LNCAP (cell line): Measurements from ENCODE around the gene SALL1.

ENCODE experiments used
- CTCF ChIP-seq: fragments of 450-650 bp; IDR thresholded peaks from 2 replicates; pipeline ENCODE4 v1.5.1; 2017; ENCODE audit warnings: mild to moderate bottlenecking

The SALL1 gene

GRCh38 chr16:51124896-51125295 is 26.2 kb downstream of the SALL1 start:
- TF ChIP-seq CTCF = no peak

GRCh38 chr16:51121850-51122249 is 29.2 kb downstream of the SALL1 start:
- no peak for TF ChIP-seq CTCF

- TF ChIP-seq CTCF = no peak
Measured at GRCh38 chr16:51120730-51121347, 30.2 kb downstream of the SALL1 start.

GRCh38 chr16:51119973-51120729 is 30.9 kb downstream of the SALL1 start:
- TF ChIP-seq CTCF = no peak

GRCh38 chr16:51119556-51119955 is 31.5 kb downstream of the SALL1 start:
- TF ChIP-seq CTCF = no peak

- no peak for TF ChIP-seq CTCF
Measured at GRCh38 chr16:51116353-51116752, 34.7 kb downstream of the SALL1 start.

- no peak for TF ChIP-seq CTCF
Measured at GRCh38 chr16:51114382-51114781, 36.7 kb downstream of the SALL1 start.
